Spleen (tissue), 7 donors: ENCODE measurements around the gene NRCAM.

Experiments used
- POLR2A ChIP-seq, 3 donors: fragments of 450-650 bp; IDR thresholded peaks; one replicate each; pipeline ENCODE4 v1.5.1; 2017; ENCODE audit warnings: antibody characterized with exemption in 3 of 3, mild to moderate bottlenecking in 1 of 3
- TF ChIP-seq, protein P1 (sequence below), 11 experiments: fragments of 200-600 bp in 7 of 11; fragments of 450-650 bp in 4 of 11; sonication (generic) in 4 of 11; IDR thresholded peaks in 8 of 11; conservative IDR thresholded peaks in 3 of 11; 1 replicate in 7 of 11; 2 replicates in 4 of 11; pipeline versions ENCODE4 v1.4.0 to v1.8.0; 2016 to 2021; ENCODE audit warnings: antibody characterized with exemption in 11 of 11, inconsistent platforms in 4 of 11, mild to moderate bottlenecking in 1 of 11
- donor health status: DM: no; HTN: no; CAD: no; lungs with moderate emphysema.
- donor health status: DM: no; HTN: no; CAD: no.
- donor health status: DM: no; HTN: no; CAD: no.

DNA sequence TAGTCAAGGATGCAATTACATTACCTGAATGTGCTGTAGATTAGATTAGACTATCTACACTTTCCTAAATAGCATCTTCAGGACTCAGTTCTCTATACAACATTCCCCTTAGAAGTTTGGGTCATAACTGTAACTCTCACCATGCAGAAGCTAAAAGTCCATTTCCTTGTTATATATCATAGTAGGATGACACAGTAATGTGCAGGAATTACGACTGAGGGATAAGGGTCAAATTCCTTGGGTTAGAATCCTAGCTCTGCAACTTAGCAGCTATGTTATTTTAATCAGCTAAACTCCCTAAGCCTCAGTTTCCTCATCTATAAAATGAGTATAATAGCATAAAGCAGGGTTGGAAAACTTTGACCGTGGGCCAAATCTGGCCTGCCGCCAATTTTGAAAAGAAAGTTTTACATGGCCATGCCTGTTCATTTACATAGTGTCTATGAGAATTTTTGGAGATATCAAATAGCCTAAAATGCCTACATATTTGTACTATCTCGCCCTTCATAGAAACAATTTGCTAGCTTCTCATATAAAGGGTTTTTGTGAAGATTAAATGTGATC is 14.8 kb downstream of the NRCAM start:
- TF ChIP-seq, protein P1, sequence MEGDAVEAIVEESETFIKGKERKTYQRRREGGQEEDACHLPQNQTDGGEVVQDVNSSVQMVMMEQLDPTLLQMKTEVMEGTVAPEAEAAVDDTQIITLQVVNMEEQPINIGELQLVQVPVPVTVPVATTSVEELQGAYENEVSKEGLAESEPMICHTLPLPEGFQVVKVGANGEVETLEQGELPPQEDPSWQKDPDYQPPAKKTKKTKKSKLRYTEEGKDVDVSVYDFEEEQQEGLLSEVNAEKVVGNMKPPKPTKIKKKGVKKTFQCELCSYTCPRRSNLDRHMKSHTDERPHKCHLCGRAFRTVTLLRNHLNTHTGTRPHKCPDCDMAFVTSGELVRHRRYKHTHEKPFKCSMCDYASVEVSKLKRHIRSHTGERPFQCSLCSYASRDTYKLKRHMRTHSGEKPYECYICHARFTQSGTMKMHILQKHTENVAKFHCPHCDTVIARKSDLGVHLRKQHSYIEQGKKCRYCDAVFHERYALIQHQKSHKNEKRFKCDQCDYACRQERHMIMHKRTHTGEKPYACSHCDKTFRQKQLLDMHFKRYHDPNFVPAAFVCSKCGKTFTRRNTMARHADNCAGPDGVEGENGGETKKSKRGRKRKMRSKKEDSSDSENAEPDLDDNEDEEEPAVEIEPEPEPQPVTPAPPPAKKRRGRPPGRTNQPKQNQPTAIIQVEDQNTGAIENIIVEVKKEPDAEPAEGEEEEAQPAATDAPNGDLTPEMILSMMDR (IDR thresholded peaks at IDR 0.05 in 8 of 11, conservative IDR thresholded peaks at IDR 0.05 in 3 of 11): no peak
- TF ChIP-seq POLR2A (IDR thresholded peaks at IDR 0.05): no peak
